Measurements from ENCODE around the gene DNAH17. TPM values are rescaled to one million over a fixed set of nuclear protein-coding genes. Genes with fewer than 3 reads are reported as not detected.
A peak's percentile ranks its signal among the peaks of the same experiment; 100 is the strongest.

Gene DNAH17
- total RNA-seq, 2 experiments from 2014 or later, result 0.19 to 0.42 TPM

DNA sequence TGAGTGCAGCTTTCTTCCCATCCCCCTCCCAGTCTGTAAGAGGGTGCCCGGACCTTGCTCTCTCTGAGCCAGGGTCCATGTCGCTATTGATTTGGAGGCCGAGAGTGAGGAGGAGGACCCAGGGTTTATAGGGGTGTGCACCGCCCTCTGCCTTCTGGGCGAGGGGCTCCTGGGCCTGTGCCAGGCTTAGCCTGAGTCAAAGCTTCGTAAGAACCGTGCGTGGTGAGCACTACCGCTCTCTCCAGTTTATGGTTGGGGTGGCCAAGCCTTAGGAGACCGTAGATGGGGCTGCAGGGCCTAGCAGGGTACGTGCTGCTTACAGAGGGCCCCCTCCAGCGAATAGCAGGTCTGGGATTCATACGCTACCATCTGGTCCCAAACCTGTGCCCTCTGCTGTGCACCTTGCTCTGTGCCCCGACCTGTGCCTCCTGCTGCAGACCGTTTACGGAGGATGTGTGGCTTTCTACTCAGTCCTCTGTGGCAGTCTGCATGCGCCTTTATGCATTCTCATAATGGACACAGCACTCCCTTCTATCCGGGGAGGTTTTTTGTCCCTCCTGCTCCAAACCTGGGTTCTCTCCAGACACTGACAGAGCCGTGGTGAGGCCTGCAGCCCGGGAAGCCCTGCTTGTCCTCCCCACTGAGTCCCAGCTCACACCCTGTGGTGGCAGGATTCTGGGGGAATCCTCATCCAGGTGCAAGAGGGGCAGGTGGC, 144.0 kb downstream of the DNAH17 start:
- Mint-ChIP-seq H3K27ac (no peak overlapping the region), H3K27me3 (ENCODE audit: low read depth) (no peaks in the 10 kb centered on the region), H3K4me3 (no peak overlapping the region), H3K36me3 (ENCODE audit: low read depth) (peaks cover 5% of the 10 kb centered on the region), H3K9me3 (no peaks in the 10 kb centered on the region), H3K4me1 (ENCODE audit: low read depth) (peaks cover 3% of the 10 kb centered on the region)
- DNase-seq, result no peak
- intact Hi-C loops (cut with micrococcal nuclease), result no loop called here
- CTCF ChIA-PET, result interaction anchor here (0.6 kb wide), 2 partner anchors 297 to 458 kb away, joined by 3 read pairs; no protein-coding TSS in a partner anchor

DNA sequence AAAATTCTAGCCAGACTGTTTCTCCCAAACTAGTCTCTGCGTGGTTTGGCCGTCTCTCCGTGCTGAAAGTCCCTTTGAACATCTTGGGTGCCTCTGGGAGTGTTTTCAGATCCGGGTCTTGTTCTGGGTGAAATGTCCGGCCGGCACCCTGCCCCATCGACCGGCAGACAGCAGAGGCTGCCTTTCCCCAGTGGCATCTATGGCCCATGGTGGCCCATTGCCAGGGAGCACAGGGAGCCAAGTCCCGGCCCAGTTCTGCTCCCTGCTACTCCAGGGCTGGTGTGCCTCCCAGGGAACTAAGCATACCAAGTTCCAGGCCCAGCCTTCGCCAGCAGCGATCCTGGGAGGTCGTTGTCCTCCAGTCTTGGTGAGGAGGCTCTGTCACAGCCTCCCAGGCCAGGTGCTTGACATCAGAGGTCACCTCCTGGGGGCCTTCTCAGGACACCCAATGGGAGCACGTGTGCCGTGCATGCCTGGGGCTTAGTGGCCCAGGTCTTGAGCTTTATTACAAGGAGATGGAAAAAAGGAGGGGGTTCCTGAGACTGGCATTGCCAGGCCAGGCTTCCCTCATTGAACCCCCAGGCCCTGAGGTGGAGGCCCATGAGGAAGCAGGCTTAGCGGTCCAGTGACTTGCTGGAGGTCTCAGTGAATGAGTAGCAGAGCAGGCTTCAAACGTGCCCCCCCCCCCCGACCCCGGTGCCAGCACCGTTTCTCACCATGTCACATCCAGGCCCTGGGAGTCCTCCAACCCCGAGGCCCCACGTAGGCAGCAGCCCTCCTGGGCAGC, 144.8 kb downstream of the DNAH17 start:
- intact Hi-C loops (cut with micrococcal nuclease), result no loop called here

GRCh38 chr17:78431692-78431958, 145.6 kb downstream of the DNAH17 start:
- CTCF ChIA-PET, result interaction anchor here (0.7 to 1.4 kb wide), 3 partner anchors 17 to 277 kb away, joined by 3 to 5 read pairs (median 4); no protein-coding TSS in a partner anchor
- Mint-ChIP-seq H3K4me3 (no peak overlapping the region), H3K4me1 (ENCODE audit: low read depth) (peaks cover 3% of the 10 kb centered on the region), H3K36me3 (ENCODE audit: low read depth) (peaks cover 5% of the 10 kb centered on the region), H3K27ac (no peak overlapping the region), H3K27me3 (ENCODE audit: low read depth) (no peaks in the 10 kb centered on the region), H3K9me3 (no peaks in the 10 kb centered on the region)
- intact Hi-C loops (cut with micrococcal nuclease), result no loop called here
- DNase-seq, result no peak

More for the DNA sequence above, 144.8 kb downstream of the DNAH17 start:
- H3K27ac Mint-ChIP-seq, result no peak overlapping the region
- H3K36me3 Mint-ChIP-seq (ENCODE audit: low read depth), result peaks cover 5% of the 10 kb centered on the region
- H3K9me3 Mint-ChIP-seq, result no peaks in the 10 kb centered on the region
- CTCF ChIA-PET, result interaction anchor here (0.6 to 1.4 kb wide), 2 partner anchors 18 to 298 kb away, joined by 3 to 5 read pairs; no protein-coding TSS in a partner anchor
- no peak overlapping the region for H3K4me3 Mint-ChIP-seq
- H3K4me1 Mint-ChIP-seq (ENCODE audit: low read depth), result peaks cover 3% of the 10 kb centered on the region
- DNase-seq, result no peak
- H3K27me3 Mint-ChIP-seq (ENCODE audit: low read depth), result no peaks in the 10 kb centered on the region

GRCh38 chr17:78430892-78431691, 146.1 kb downstream of the DNAH17 start:
- Mint-ChIP-seq H3K27me3 (ENCODE audit: low read depth) (no peaks in the 10 kb centered on the region), H3K4me1 (ENCODE audit: low read depth) (peaks cover 3% of the 10 kb centered on the region), H3K9me3 (no peaks in the 10 kb centered on the region), H3K36me3 (ENCODE audit: low read depth) (peaks cover 5% of the 10 kb centered on the region), H3K27ac (no peak overlapping the region), H3K4me3 (no peak overlapping the region)
- CTCF ChIA-PET, result interaction anchor here (0.6 to 1.4 kb wide), 4 partner anchors 17 to 278 kb away, joined by 3 to 5 read pairs (median 4); no protein-coding TSS in a partner anchor
- intact Hi-C loops (cut with micrococcal nuclease), result no loop called here
- no peak for DNase-seq

- no peaks in the 10 kb centered on the region for H3K9me3 Mint-ChIP-seq
- no peaks in the 10 kb centered on the region for H3K27me3 Mint-ChIP-seq (ENCODE audit: low read depth)
- CTCF ChIA-PET, result no interaction called here
- H3K4me3 Mint-ChIP-seq, result no peak overlapping the region
- H3K27ac Mint-ChIP-seq, result no peak overlapping the region
- intact Hi-C loops (cut with micrococcal nuclease), result no loop called here
- no peak for DNase-seq
- peaks cover 11% of the 10 kb centered on the region for H3K36me3 Mint-ChIP-seq (ENCODE audit: low read depth)
- H3K4me1 Mint-ChIP-seq (ENCODE audit: low read depth), result peaks cover 3% of the 10 kb centered on the region
These were observed 147.6 kb downstream of the DNAH17 start for GRCh38 chr17:78429618-78429995.

- CTCF ChIA-PET, result no interaction called here
- intact Hi-C loops (cut with micrococcal nuclease), result no loop called here
- no peaks in the 10 kb centered on the region for H3K27me3 Mint-ChIP-seq (ENCODE audit: low read depth)
- DNase-seq, result no peak
- H3K36me3 Mint-ChIP-seq (ENCODE audit: low read depth), result peaks cover 11% of the 10 kb centered on the region
- peaks cover 3% of the 10 kb centered on the region for H3K4me1 Mint-ChIP-seq (ENCODE audit: low read depth)
- no peak overlapping the region for H3K27ac Mint-ChIP-seq
- H3K4me3 Mint-ChIP-seq, result no peak overlapping the region
- no peaks in the 10 kb centered on the region for H3K9me3 Mint-ChIP-seq
These were observed 148.2 kb downstream of the DNAH17 start for GRCh38 chr17:78428836-78429617.

DNA sequence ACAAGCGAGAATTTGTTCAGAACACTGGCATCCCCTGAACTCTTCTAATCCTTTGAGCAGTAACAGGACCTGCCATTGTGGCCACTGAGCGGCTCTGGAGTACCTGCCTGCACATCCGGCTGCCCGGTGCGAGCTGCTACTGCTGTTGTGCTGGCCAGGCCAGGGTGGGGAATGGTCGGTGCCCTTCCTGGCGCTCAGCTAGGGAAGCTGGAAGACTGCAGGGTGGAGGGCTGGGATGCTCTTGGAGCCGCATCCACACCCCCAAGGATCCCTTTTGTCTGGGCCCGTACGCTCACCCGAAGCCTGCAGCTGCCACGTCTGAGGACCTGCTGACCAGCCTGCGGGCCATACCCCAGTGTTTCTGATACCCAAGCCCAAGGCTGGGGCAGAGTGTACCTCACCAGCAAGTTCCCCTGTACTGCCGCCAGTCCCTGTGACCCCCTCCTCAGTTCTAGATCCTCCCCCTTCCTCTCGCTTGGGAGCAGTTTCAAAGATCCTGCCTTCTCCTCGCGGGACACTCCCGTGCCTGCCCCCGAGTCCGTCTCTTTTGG, 149.1 kb downstream of the DNAH17 start:
- H3K27me3 Mint-ChIP-seq (ENCODE audit: low read depth), result no peaks in the 10 kb centered on the region
- CTCF ChIA-PET, result no interaction called here
- H3K4me1 Mint-ChIP-seq (ENCODE audit: low read depth), result peaks cover 3% of the 10 kb centered on the region
- H3K36me3 Mint-ChIP-seq (ENCODE audit: low read depth), result peaks cover 13% of the 10 kb centered on the region
- intact Hi-C loops (cut with micrococcal nuclease), result no loop called here
- DNase-seq, result no peak
- H3K27ac Mint-ChIP-seq, result peak overlapping the region; percentile 36
- H3K4me3 Mint-ChIP-seq, result no peak overlapping the region
- no peaks in the 10 kb centered on the region for H3K9me3 Mint-ChIP-seq

DNA sequence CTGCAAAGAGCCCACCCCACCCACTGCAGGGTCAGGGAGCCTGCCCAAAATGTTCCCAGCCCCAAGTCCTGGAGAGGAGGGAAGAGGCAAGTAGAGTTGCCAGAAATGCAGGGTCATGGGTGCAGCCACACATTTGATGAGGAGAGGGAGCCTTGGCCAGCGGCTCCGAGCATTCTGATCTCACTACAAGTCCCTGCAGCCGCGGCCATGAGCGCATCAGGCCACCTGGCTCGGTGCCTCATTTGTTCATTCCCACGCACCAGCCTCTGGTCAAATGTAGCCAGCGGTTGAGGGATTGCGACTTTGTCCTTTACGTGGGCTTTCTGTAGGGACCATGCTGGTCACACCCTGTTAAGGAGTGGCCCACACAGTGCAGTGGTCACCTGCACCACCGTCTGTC, 150.1 kb downstream of the DNAH17 start:
- H3K4me3 Mint-ChIP-seq, result no peak overlapping the region

DNA sequence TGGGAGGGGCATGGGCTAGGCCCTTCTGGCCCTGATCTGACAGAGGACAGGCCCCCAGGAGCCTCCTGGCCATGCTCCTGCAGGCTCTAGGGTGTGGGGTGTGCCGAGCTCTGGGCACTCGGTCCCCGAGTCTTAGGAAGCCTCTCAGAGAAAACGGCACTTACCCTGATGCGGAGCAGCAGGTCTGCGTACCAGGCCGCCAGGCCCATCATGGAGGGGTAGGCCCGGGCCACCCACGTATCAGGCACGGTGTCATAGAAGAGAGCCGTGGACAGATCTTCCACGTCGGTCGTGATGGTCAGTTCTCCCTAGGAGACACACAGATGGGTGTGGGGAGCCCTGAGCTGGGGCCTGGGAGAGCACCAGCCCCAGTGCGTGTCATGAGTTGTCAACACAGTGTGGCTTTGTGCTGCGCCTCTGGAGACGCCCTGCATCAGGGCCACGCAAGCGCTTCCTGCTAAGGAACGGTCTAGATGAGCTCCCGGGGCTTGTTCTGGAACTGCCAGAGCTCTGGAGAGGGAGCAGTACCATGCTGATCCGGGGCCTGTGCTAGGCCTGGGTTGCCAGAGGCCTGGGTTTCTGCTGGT, 150.8 kb downstream of the DNAH17 start:
- Mint-ChIP-seq H3K4me3 (no peak overlapping the region), H3K36me3 (ENCODE audit: low read depth) (peaks cover 22% of the 10 kb centered on the region)
- CTCF ChIA-PET, result no interaction called here

More for the DNA sequence above, 150.1 kb downstream of the DNAH17 start:
- DNase-seq, result no peak
- intact Hi-C loops (cut with micrococcal nuclease), result no loop called here
- Mint-ChIP-seq H3K27me3 (ENCODE audit: low read depth) (no peaks in the 10 kb centered on the region), H3K27ac (no peak overlapping the region), H3K4me1 (ENCODE audit: low read depth) (peaks cover 6% of the 10 kb centered on the region), H3K9me3 (no peaks in the 10 kb centered on the region), H3K36me3 (ENCODE audit: low read depth) (peaks cover 18% of the 10 kb centered on the region)
- CTCF ChIA-PET, result no interaction called here

DNA sequence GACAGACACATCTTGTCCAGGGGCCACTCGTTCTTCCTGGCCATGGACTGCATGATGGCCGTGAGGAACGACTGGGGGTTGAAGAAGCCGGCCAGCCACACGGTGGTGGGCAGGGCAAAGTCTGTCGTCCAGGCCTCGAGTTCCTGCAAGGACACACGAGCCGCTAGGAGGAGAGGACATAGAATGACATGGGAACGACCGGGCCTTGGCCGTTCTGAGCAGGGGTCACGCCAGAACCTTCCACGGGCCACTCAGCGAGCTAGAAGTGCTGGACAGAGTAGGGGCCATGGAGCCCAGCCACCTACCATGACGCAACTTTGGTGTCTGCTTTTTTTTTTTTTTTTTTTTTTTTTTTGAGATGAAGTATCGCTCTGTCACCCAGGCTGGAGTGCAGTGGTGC, 151.8 kb downstream of the DNAH17 start:
- H3K9me3 Mint-ChIP-seq, result no peaks in the 10 kb centered on the region
- H3K27ac Mint-ChIP-seq, result no peak overlapping the region
- intact Hi-C loops (cut with micrococcal nuclease), result no loop called here

More for the DNA sequence above, 150.8 kb downstream of the DNAH17 start:
- H3K4me1 Mint-ChIP-seq (ENCODE audit: low read depth), result peaks cover 14% of the 10 kb centered on the region
- DNase-seq, result no peak
- no peaks in the 10 kb centered on the region for H3K27me3 Mint-ChIP-seq (ENCODE audit: low read depth)
- intact Hi-C loops (cut with micrococcal nuclease), result no loop called here
- no peaks in the 10 kb centered on the region for H3K9me3 Mint-ChIP-seq
- no peak overlapping the region for H3K27ac Mint-ChIP-seq

GRCh38 chr17:78423961-78424675, 153.1 kb downstream of the DNAH17 start:
- no peaks in the 10 kb centered on the region for H3K9me3 Mint-ChIP-seq
- intact Hi-C loops (cut with micrococcal nuclease), result no loop called here

More for the DNA sequence above, 151.8 kb downstream of the DNAH17 start:
- DNase-seq, result no peak
- Mint-ChIP-seq H3K4me3 (no peak overlapping the region), H3K27me3 (ENCODE audit: low read depth) (no peaks in the 10 kb centered on the region), H3K4me1 (ENCODE audit: low read depth) (peaks cover 19% of the 10 kb centered on the region), H3K36me3 (ENCODE audit: low read depth) (peaks cover 27% of the 10 kb centered on the region)
- CTCF ChIA-PET, result interaction anchor here (1.3 to 4.5 kb wide), 2 partner anchors 58 to 175 kb away, joined by 3 to 30 read pairs; no protein-coding TSS in a partner anchor

More at GRCh38 chr17:78423961-78424675, 153.1 kb downstream of the DNAH17 start:
- Mint-ChIP-seq H3K27ac (no peak overlapping the region), H3K4me3 (no peak overlapping the region), H3K4me1 (ENCODE audit: low read depth) (peaks cover 28% of the 10 kb centered on the region), H3K36me3 (ENCODE audit: low read depth) (peaks cover 36% of the 10 kb centered on the region), H3K27me3 (ENCODE audit: low read depth) (no peaks in the 10 kb centered on the region)
- CTCF ChIA-PET, result interaction anchor here (0.9 to 4.5 kb wide), 8 partner anchors 10 to 174 kb away, joined by 3 to 35 read pairs (median 4); partner anchors contain the start of gene SOCS3
- DNase-seq, result no peak
